ENCODE measurements around the gene MYL9.
"Not testable (repeated sequence)": the region's sequence is repeated elsewhere in the genome, so short reads cannot be mapped to it uniquely, and the experiment has no call there.

The MYL9 gene

DNA sequence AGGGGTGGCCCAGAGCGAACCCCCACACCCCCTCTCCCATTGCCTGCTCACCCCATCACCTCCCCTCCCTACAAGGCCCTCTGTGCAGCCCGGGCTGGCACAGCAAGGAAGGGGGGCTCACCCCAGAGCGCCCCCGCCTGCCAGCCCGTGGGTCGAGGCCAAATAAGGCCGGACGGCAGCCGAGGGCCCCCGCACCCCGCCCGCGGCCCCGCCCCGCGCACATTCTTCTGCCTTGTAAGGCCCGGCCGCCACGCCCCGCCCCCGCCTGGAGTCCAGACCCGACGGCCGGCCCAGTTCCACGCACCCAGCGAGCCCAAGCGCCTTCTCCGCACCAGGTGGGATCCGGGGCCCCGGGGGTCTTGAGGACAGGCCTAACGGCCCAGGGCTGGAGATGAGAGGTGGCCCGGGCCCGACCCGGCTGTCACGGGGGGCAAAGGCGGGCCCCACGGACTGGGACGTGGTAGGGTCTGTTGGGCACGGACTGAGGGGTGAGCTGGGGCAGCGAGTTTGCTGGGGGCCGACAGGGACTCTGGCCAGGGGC, at the start of gene MYL9:
MYL9 (plus strand) TSS at position 293 of the 541 bp plus-strand sequence. CDS start 3,366 bp downstream, outside the sequence.
- no peak for DNase-seq (ENCODE audit: low spot score)

DNA sequence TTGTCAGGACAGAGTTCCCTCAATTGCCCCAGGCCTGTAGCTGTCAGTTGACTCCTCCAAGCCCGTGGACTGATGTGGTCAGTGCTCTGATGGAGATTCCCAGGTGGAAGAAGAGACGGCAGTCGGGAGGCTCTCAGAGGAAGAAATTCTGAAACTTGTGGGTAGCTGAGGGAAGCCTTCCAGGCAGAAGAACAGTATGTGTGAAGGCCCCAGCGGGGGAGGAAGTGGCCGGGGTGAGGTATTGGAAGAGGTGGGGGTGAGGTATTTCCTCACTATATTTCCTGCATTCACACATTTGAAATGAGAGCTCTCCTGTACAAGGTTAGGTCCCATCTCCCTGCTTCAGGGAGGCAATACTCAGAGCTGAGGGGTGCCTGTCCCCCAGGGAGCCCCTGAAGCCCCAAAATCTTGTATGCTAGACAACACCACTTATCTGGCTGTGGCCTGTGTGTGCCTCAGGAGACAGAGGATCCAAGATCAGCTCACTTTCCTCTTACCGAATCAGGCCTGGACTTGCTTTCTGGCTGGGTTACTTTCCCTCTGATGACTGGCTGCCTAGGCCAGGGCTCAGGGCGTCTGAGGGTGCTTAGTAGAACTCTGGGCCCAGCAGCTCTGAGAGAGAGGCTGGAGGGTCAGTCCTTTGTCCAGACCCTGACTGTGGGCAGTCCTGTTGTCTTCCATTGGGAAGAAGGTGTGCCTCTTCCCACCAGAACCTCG, 49.3 kb upstream of the MYL9 start:
- peak; percentile 76 for DNase-seq (ENCODE audit: low spot score)

DNA sequence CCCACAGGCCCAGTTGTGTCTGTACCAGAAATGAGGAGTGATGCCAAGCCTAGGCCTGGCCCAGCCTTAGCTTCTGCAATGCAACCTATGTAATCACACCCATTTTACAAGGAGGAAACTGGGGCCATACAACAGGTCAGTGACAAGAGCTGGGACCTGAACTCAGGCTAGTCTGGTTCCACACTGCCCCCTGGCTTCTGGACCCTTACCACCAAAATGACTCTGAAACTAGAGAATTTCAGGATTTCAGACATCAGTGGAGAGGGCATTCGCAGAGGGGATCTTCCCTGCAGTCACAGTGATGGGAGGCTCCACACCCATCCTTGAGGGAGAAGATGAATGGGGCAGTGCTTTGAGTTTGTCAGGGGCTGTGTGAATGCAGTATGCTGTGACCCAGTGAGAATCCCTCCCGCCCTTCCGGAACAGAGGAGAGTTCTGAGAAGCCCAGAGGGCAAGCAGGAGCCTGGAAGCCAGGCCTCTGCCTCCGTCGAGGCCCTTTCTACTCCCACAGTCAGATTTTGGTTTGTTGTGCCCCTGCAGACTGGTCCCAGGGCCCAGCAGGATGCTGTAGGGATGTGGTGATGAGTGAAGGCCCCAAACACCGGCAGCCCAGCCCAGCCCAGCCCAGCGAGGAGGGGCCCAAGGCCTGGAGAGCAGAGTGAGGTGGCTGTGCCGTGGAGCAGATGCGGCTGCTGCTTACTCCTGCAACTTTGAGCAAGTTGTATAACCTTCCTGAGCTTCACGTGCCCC, 48.1 kb upstream of the MYL9 start:
- DNase-seq (ENCODE audit: low spot score): no peak

DNA sequence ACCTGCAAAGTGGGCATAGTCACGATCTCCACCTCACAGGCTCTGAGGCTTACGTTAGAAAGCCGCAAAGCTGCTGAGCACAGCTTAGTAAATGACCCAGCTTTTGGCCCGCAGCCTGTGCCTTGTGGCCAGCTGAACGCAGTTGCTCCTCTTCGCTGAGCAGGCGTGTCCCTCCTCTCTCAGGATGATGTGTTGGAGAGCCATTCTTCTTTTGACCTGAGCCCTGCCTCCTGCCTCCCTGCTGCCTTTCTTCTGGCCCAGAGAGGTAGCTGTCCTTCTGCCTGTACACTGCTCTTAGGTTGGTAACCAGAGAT, 47.6 kb upstream of the MYL9 start:
- DNase-seq (ENCODE audit: low spot score): no peak

DNA sequence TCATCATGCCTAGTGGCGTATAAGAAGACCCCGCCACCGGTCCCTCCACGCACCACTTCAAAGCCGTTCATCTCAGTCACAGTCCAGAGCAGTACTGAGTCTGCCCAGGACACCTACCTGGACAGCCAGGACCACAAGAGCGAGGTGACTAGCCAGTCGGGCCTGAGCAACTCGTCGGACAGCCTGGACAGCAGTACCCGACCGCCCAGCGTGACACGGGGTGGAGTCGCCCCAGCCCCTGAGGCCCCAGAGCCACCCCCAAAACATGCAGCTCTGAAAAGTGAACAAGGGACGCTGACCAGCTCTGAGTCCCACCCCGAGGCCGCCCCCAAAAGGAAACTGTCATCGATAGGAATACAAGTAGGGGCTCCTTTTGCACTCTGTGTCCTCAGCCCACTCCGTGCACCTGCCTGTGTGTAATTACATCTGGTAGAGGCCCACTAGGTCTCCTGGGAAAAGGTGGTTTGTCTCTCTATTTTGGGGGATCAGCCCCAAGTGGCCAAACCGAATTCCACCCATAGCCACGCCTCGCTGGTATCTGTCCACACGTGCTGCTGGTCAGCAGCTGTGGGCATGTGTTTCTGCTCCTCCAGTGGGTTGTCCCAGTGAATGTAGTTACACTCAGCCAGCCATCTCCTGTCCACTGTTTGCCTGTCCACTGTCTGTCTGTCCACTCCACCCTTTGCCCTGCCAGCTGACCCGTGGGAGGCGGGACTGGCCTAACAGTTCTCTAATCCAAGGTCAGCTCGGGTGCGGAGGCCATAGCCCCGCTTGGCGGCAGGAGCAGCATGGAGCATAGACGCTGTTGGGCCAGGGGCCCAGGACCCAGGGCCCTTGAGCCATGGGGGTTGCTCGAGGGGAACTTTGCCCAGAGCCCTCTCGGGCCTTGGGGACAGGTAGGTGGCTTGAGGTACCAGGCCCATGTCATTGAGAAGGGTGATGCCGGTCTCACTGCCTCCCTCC, 44.3 kb upstream of the MYL9 start:
- no peak for DNase-seq (ENCODE audit: low spot score)

DNA sequence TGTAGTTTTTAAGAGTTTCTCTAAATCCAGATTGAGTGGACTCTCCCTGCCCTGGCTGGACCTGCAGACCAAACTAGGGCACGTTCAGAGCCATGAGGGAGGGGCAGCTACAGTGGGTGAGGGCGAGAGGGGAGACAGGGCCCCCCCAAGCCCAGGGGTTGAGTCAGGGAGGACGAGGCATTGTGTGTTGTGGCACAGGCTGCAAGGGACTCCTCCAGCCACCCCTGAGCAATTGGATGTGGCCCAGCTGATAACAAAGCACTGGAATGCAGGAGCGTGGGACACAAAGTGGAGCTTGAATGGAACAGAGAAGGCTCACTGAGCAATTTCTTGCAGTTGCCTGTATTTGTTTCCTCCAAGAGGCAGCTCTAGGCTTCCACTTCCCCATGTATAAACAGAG, 43.5 kb upstream of the MYL9 start:
- DNase-seq (ENCODE audit: low spot score): no peak

DNA sequence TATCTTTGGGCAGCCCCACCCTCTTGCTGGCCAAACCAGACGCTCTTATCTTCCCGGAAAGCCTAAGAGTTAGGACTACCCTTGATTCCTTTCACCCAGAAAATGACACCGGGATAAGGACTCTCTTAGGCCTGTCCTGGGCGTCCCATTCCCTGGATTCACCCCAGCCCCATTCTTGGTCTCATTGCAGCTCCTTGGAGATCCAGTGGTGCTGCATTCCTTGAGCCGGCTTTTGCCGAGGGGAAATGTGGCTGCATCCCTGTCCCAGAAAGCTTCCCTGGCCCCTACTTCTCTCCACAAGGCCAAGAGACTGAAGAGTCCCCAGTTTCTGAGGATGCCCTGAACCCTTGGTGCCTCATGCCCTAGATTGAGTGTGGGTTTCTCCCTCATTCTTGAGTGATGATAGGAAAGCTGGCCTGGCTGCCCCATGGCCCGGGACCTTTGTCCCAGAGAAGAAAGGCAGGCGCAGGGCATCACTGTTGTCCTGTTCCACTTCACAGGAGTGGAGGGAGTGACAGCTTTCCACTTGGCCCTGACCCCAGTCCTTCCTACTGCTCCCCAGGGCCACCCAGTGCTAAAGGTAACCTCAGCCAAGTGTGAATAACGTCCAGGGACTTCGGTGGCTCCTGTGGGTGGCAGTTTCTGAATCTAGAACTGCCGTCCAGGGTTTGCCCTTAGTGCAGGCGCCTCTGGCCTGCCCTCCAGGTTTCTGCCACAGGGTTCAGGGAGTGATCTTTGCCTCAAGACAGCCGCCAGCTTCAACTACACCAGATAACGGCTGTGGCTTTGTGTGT, 42.7 kb upstream of the MYL9 start:
- no peak for DNase-seq (ENCODE audit: low spot score)

DNA sequence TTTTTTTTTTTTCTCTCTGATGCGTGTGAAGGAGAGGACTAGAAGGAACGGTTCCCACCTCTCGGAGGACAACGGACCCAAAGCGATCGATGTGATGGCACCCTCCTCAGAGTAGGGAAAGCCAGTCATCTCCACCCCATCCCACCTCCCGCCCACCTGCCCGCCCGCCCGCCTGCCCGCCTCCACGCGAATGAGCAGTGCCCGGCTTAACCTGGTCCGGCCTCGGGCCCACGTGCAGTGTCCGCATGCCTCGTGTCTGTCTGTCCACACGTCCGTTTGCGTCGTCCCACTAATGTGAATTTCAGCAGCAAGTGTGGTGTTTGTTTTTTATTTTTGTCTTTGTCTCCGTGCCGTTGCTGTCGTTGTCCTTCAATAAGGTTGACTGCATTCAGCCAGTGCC, 42.1 kb upstream of the MYL9 start:
- no peak for DNase-seq (ENCODE audit: low spot score)

DNA sequence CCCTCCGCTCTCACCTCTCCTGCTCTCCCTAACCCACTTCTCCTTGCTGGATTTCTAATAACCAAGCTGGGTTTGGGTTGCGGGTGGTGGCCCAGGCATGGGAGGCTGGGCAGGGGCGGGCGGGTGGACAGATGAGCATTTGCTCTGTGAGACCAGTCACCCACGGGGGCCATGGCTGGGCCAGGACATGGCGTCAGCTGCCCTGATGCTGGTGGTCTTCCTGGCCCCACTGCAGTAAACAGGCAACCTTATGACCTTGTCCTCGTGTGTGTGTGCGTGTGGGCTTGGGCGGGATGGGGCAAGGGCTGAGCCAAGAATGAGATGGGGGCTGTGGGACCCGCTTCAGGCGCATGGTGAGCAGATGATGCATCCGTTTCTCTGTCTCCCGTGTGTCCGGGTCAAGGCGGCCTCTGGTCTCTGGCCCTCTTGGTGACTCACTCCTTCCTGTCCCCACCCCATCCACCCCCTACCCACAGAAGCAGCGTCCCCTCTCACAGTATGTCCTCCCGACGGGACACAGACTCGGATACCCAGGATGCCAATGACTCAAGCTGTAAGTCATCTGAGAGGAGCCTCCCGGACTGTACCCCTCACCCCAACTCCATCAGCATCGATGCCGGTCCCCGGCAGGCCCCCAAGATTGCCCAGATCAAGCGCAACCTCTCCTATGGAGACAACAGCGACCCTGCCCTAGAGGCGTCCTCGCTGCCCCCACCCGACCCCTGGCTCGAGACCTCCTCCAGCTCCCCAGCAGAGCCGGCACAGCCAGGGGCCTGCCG, 41.4 kb upstream of the MYL9 start:
- DNase-seq (ENCODE audit: low spot score): no peak

DNA sequence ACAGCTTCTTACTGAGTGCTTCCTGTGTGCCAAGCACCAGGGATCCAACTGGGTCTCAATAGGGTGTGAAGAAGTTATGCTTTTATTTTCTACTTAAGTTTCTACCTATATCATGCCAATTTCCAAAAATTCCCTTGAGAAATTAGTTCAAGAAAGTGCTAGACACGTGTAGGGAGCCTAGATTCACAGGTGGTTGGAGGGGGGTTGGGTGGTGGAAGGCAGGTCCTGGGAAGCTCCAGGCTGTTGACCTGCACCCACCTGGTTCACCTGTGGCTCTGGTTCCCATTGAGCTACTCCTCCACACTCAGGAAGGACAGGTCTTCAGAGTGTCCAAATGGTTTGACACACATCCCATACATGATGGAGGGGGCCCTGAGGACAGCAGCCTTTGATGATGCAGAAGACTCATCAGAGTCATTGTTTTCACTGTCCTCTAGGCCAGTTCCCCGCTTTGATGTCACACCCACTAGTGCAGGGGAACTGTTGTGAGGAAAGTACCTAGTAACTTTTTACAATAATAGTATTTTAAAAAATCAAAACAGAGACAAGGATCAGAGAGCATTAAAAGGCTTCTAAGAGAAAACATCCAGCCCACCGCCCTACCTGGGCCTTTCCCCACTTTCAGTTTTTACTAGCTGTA, 39.8 kb upstream of the MYL9 start:
- no peak for DNase-seq (ENCODE audit: low spot score)

DNA sequence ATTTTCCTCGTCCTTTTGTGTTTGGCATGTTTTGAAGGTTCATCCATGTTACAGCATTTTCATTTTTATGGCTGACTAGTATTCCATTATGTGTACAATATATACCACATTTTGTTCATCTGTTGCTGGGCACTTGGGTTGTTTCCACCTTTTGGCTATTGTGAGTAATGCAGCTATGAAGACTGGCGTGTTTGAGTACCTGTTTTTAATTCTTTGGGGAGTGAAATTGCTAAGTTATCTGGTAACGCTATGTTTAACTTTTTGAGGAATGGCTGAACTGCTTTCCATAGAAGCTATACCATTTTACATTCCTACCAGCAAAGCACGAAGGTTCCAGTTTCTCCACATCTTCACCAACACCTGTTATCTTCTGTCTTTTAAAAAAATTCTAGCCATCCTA, 37.0 kb upstream of the MYL9 start:
- no peak for DNase-seq (ENCODE audit: low spot score)

DNA sequence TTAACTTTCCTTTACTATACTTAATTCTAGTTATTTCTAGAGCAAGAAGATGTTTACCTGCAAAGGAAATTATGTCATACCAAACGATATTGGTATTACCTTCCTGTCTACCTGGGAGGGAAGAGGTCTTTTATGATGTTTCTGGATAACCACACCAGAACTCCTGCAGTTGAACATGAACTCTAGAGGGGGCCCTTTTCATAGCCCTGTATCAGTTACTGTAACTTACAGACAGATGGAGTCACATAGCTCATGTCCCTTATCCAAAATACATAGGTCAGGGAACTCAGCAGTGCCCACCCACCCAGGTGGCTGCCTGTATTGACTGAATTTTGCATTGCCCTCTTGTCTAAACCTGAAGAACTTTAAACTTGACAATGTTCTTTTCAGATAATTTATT, 35.1 kb upstream of the MYL9 start:
- DNase-seq (ENCODE audit: low spot score): peak; percentile 28

DNA sequence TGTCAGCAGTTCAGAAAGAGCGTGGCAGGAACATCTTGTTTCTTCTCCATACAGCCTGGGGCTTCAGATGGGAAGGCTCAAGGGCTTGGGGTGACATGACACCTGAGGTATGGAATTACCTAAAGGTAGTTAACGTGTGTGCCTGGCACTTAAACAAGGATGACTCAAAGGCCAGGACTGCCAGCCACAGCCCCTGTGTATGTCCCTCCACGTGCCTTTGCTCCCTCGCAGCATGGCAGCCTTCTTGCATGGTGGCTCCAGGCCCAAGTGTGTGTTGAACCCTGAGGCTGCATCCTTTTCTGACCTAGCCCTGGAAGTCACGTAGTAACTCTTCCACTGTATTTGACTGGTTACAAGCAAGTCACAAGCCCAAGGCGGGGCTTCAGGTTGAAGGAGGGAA, 33.6 kb upstream of the MYL9 start:
- DNase-seq (ENCODE audit: low spot score): no peak

DNA sequence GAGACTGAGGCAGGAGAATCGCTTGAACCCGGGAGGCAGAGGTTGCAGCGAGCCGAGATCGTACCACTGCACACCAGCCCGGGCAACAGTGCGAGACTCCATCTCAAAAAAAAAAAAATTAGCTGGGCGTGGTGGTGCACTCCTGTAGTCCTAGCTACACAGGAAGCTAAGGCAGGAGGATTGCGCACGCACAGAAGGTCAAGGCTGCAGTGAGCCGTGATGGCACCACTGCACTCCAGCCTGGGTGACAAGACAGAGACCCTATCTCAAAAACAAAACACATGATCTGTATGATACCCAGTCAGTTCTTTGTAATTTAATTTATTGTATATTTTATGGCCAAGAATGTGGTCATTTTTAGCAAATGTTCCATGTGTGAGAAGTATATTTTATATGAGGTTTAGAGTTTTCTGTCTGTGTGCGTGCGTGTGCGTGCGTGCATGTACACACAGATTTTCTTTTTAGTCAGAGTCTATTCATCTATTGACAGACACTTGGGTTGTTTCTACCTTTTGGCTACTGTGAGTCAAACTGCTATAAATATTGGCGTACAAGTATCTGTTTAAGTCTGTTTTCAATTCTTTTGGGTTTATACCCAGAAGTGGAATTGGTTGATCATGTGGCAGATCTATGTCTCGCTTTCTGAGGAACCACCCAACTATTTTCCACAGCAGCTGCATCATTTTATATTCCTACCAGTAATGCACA, 22.2 kb upstream of the MYL9 start:
- DNase-seq (ENCODE audit: low spot score): peak; percentile 76

DNA sequence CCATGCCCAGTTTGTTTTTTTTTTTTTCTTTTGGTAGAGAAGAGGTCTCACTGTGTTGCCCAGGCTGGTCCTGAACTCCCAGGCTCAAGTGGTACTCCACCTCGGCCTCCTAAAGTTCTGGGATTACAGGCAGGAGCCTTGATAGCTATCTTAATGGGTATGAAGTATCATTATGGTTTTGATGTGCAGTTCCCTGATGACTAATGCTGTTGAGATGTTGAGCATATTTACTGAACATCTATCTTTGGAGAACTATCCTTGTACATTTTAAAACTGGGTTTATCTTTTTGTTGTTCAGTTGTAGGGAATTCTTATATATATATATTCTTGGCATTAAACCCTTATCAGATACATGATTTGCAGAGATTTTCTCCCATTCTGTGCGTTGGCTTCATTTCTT, 21.4 kb upstream of the MYL9 start:
- DNase-seq (ENCODE audit: low spot score): peak; percentile 40

DNA sequence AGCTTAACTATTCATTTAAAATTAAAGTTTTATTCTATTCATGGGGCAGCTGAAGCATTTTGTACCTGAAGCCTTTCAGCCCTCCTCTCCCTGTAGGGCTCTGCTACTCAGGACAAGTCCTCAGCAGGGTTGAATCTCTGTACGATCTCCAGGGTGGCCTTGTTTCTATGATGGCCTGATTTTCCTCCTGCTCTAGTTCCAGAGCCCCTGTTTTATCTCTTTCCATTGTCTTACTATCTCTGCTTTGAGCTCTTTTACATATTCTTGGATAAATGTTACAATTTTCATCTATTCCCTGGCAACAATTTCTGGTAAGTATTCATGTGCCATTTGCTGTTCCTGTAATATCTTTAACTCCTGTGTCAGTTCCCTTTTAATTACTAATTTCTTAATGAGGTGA, 19.8 kb upstream of the MYL9 start:
- DNase-seq (ENCODE audit: low spot score): no peak

DNA sequence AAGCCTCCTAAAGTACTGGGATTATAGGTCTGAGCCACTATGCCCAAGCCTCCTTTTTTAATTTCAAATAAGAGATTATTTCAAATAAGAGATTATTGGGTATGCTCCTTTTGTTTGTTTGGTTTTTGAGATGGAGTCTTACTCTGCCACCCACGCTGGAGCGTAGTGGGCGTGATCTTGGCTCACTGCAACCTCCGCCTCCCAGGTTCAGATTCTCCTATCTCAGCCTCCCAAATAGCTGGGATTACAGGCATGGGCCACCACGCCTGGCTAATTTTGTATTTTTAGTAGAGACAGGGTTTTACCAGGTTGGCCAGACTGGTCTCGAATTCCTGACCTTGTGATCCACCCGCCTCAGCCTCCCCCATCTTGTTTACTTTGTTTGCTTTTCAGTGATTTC, 18.9 kb upstream of the MYL9 start:
- DNase-seq (ENCODE audit: low spot score): not testable (repeated sequence)

DNA sequence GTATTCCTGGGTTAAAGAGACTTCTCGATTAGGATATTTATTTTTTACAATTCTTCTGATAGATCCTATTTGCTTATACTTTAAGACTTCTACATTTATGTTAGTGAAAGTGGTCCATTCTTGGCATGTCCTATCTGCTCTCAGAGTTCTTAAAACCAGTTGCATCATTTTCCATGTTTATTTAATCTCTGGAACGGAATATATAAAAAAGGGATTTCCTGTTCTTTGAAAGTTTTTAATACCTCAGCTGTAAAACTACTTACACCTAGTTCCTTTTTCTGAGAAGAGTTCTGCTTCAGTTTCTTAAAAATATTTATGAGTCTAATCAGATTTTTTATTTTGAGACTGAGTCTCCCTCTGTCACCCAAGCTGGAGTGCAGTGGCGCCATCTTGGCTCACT, 18.0 kb upstream of the MYL9 start:
- no peak for DNase-seq (ENCODE audit: low spot score)

DNA sequence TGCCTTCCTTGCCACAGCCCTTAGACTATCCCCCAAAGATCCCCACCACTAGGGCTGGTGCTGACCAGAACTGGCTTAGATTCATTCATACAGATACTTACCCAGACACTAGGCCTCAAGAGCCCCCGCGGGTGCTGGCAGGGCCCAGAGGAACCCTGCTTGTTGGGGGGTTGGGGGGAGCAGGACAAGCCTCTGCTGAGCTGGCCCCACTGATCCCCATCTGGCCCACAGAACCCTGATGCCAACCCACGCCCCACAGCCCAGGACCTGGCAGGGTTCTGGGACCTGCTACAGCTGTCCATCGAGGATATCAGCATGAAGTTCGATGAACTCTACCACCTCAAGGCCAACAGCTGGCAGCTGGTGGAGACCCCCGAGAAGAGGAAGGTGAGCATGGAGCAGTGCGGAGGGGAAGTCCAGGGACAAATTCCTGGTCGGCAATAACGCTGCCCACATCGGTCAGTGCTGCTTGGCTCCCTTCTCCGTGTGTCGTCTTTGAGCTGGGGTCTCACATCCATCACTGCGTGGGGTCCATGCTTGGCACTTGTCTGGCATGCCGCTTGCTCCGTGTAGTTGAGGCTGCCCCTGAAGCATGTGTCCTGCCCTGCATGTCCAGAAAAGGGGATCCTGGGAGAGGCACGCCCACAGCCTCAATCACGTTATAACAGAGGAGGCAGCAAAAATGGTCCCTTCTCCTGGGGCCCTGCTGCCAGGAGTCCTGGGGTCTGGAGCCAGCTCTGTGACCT, 15.5 kb upstream of the MYL9 start:
- DNase-seq (ENCODE audit: low spot score): no peak

Measured in activated CD4-positive, alpha-beta T cell treated with anti-CD3 and anti-CD28 coated beads, Interleukin-2, Interleukin-4, amounts not matched to agents 100 ng/mL and 50 ng/mL, durations not matched to agents 16 hours and 8 hours (primary cell).